Fibroblast of skin of left quadriceps (primary cell): ENCODE data around the gene MET.
"Not testable (repeated sequence)": the region's sequence is repeated elsewhere in the genome, so short reads cannot be mapped to it uniquely, and the experiment has no call there.

ENCODE experiments used
- DNase-seq, 2 experiments: peaks; one replicate each; pipeline ENCODE4 v3.0.0-alpha.2; 2013; ENCODE audit warnings: low read depth in 2 of 2

The MET gene

GRCh38 chr7:116698396-116698795 lies 26.4 kb downstream of the MET start:
- no peak for DNase-seq

- no peak for DNase-seq
These were observed 27.1 kb downstream of the MET start for GRCh38 chr7:116698930-116699721.

GRCh38 chr7:116699722-116700120 lies 27.7 kb downstream of the MET start:
- DNase-seq = no peak

GRCh38 chr7:116702046-116702785 lies 30.2 kb downstream of the MET start:
- DNase-seq = no peak

- DNase-seq = no peak
These were observed 32.7 kb downstream of the MET start for GRCh38 chr7:116704650-116705228.

- no peak for DNase-seq
These were observed 33.4 kb downstream of the MET start for GRCh38 chr7:116705419-116705818.

GRCh38 chr7:116706668-116707126 lies 34.7 kb downstream of the MET start:
- no peak for DNase-seq

GRCh38 chr7:116707289-116707688 lies 35.3 kb downstream of the MET start:
- no peak for DNase-seq

- DNase-seq = peak in 1 of 2 experiments; percentile 42
These were observed 36.3 kb downstream of the MET start for GRCh38 chr7:116708248-116708647.

GRCh38 chr7:116708861-116709260 lies 36.9 kb downstream of the MET start:
- no peak for DNase-seq

GRCh38 chr7:116709336-116709735 lies 37.3 kb downstream of the MET start:
- DNase-seq = no peak

GRCh38 chr7:116710764-116711452 lies 38.9 kb downstream of the MET start:
- DNase-seq = no peak

GRCh38 chr7:116711790-116712189 lies 39.8 kb downstream of the MET start:
- DNase-seq = no peak

- DNase-seq = no peak
These were observed 41.5 kb downstream of the MET start for GRCh38 chr7:116713500-116713899.

- DNase-seq = peak; percentile 78 to 84
These were observed 41.9 kb downstream of the MET start for GRCh38 chr7:116713918-116714317.

GRCh38 chr7:116715077-116715476 lies 43.1 kb downstream of the MET start:
- DNase-seq = peak; percentile 53 to 56

GRCh38 chr7:116717137-116717536 lies 45.1 kb downstream of the MET start:
- DNase-seq = no peak

GRCh38 chr7:116723959-116724529 lies 52.0 kb downstream of the MET start:
- not testable (repeated sequence) for DNase-seq

GRCh38 chr7:116724560-116725231 lies 52.7 kb downstream of the MET start:
- DNase-seq = no peak

GRCh38 chr7:116726149-116726548 lies 54.2 kb downstream of the MET start:
- no peak for DNase-seq
